SK-N-SH (cell line): ENCODE measurements around the gene PTAFR. TPM values are rescaled to one million over a fixed set of nuclear protein-coding genes. Genes with fewer than 3 reads are reported as not detected.

Experiments used
- CTCF ChIA-PET: fragments of 300-600, 350-600 bp; formaldehyde crosslinking; extraction: SDS; loops from one replicate; lab custom pipeline; 2021; lab: Yijun Ruan, JAX
- POLR2A ChIA-PET: fragments of 350-600 bp; sonication (Branson Sonifier 250); formaldehyde crosslinking; extraction: SDS; loops from one replicate; lab custom pipeline; 2020; ENCODE audit warnings: antibody characterized with exemption, inconsistent platforms; lab: Yijun Ruan, JAX
- DNase-seq: peaks from one replicate; pipeline ENCODE4 v3.0.0; 2012
- H2AFZ ChIP-seq: fragments of 200-600 bp; sonication (generic); 2 replicates; pipeline ENCODE4 v1.8.1; 2016; ENCODE audit warnings: antibody characterized with exemption, mild to moderate bottlenecking, low read depth
- H3F3A ChIP-seq: fragments of 200-600 bp; sonication (generic); replicated peaks from 2 replicates; pipeline ENCODE3; 2016; ENCODE audit warnings: antibody characterized with exemption, mild to moderate bottlenecking; ENCODE audit not compliant: insufficient read depth
- H3K27ac ChIP-seq, 2 experiments: fragments of 200-500 bp in 1 of 2; fragments of 200-600 bp in 1 of 2; sonication (Bioruptor generic) in 1 of 2; sonication (generic), shearing (Covaris generic) in 1 of 2; 2 replicates each; pipeline versions ENCODE4 v1.5.1 to v1.6.1; 2014 to 2016; ENCODE audit warnings: low read depth in 2 of 2, inconsistent platforms in 1 of 2, low read length in 1 of 2, mild to moderate bottlenecking in 1 of 2, mixed read lengths in 1 of 2
- H3K27me3 ChIP-seq: fragments of 200-600 bp; sonication (generic), shearing (Covaris generic); 2 replicates; pipeline ENCODE4 v1.6.1; 2016; ENCODE audit warnings: mixed run types; ENCODE audit not compliant: insufficient read depth
- H3K36me3 ChIP-seq, 2 experiments: fragments of 200-500 bp in 1 of 2; fragments of 200-600 bp in 1 of 2; sonication (Bioruptor generic) in 1 of 2; sonication (generic) in 1 of 2; replicated peaks in 1 of 2; 2 replicates each; pipeline versions ENCODE3 to v1.5.1; 2014 to 2016; ENCODE audit warnings: low read length in 1 of 2, mild to moderate bottlenecking in 1 of 2; ENCODE audit not compliant: insufficient read depth in 2 of 2, control insufficient read depth in 1 of 2
- H3K4me1 ChIP-seq, 2 experiments: fragments of 200-500 bp in 1 of 2; fragments of 200-600 bp in 1 of 2; sonication (Bioruptor generic) in 1 of 2; sonication (generic), shearing (Covaris generic) in 1 of 2; 2 replicates each; pipeline versions ENCODE4 v1.5.1 to v1.6.1; 2014 to 2016; ENCODE audit warnings: low read depth in 1 of 2, low read length in 1 of 2, mixed run types in 1 of 2; ENCODE audit not compliant: insufficient read depth in 2 of 2, control insufficient read depth in 1 of 2
- H3K4me2 ChIP-seq: fragments of 200-600 bp; sonication (generic), shearing (Covaris generic); 2 replicates; pipeline ENCODE4 v1.6.1; 2017; ENCODE audit warnings: mixed run types
- H3K4me3 ChIP-seq, 2 experiments: fragments of 200-500 bp in 1 of 2; fragments of 200-600 bp in 1 of 2; sonication (Bioruptor generic) in 1 of 2; sonication (generic), shearing (Covaris generic) in 1 of 2; 2 replicates each; pipeline versions ENCODE4 v1.5.1 to v1.8.1; 2014 to 2016; ENCODE audit warnings: low read depth in 2 of 2, inconsistent platforms in 1 of 2, low read length in 1 of 2, mild to moderate bottlenecking in 1 of 2, mixed read lengths in 1 of 2, moderate library complexity in 1 of 2
- H3K79me2 ChIP-seq: fragments of 200-600 bp; sonication (generic); 2 replicates; pipeline ENCODE4 v1.8.1; 2017; ENCODE audit warnings: mild to moderate bottlenecking; ENCODE audit not compliant: insufficient read depth
- H3K9ac ChIP-seq: fragments of 200-600 bp; sonication (generic); 2 replicates; pipeline ENCODE4 v1.6.1; 2017; ENCODE audit warnings: mixed run types
- H3K9me2 ChIP-seq: fragments of 200-600 bp; sonication (generic); 2 replicates; pipeline ENCODE4 v1.6.1; 2017; ENCODE audit warnings: mixed run types
- H3K9me3 ChIP-seq: fragments of 200-600 bp; sonication (generic); 2 replicates; pipeline ENCODE4 v1.6.1; 2017; ENCODE audit warnings: mixed run types, mild to moderate bottlenecking, moderate library complexity
- H4K20me1 ChIP-seq: fragments of 200-600 bp; sonication (generic); 2 replicates; pipeline ENCODE4 v1.6.1; 2017; ENCODE audit warnings: mild to moderate bottlenecking, mixed run types; ENCODE audit not compliant: insufficient read depth
- CHD2 ChIP-seq: fragments of 150-350 bp; IDR thresholded peaks from 2 replicates; pipeline ENCODE4 v1.6.1; 2018; ENCODE audit warnings: low read length; ENCODE audit not compliant: partially characterized antibody
- ELF1 ChIP-seq: IDR thresholded peaks from 2 replicates; pipeline ENCODE4 v1.4.0; 2012
- EP300 ChIP-seq, 2 experiments: IDR thresholded peaks; 2 replicates each; pipeline versions ENCODE4 v1.4.0 to v1.6.1; 2012; ENCODE audit warnings: borderline replicate concordance in 1 of 2, low read depth in 1 of 2, low read length in 1 of 2
- FOSL2 ChIP-seq: IDR thresholded peaks from 2 replicates; pipeline ENCODE4 v1.4.0; 2012; ENCODE audit warnings: low read depth, mild to moderate bottlenecking, moderate library complexity, borderline replicate concordance
- FOXJ3 ChIP-seq: sonication (generic); formaldehyde crosslinking; IDR thresholded peaks from 2 replicates; pipeline ENCODE4 v1.5.1; 2020; ENCODE audit warnings: mild to moderate bottlenecking, missing genetic modification reagents
- GABPA ChIP-seq: IDR thresholded peaks from 2 replicates; pipeline ENCODE4 v1.4.0; 2012; ENCODE audit warnings: low read depth, mild to moderate bottlenecking
- GATA2 ChIP-seq: sonication (generic); formaldehyde crosslinking; IDR thresholded peaks from 2 replicates; pipeline ENCODE4 v1.5.0; 2020; ENCODE audit warnings: mild to moderate bottlenecking, missing genetic modification reagents
- JUND ChIP-seq: IDR thresholded peaks from 2 replicates; pipeline ENCODE4 v1.4.0; 2012
- MEF2A ChIP-seq: IDR thresholded peaks from 2 replicates; pipeline ENCODE4 v1.4.0; 2012; ENCODE audit warnings: low read depth, borderline replicate concordance
- MXI1 ChIP-seq: IDR thresholded peaks from 2 replicates; pipeline ENCODE4 v1.6.1; 2012; ENCODE audit warnings: mild to moderate bottlenecking, low read depth, low read length, improper control_type of control experiment
- RAD21 ChIP-seq: IDR thresholded peaks from 2 replicates; pipeline ENCODE4 v1.6.1; 2012; ENCODE audit warnings: mild to moderate bottlenecking, low read length
- SMC3 ChIP-seq: IDR thresholded peaks from 2 replicates; pipeline ENCODE4 v1.6.1; 2012; ENCODE audit warnings: low read depth, low read length, improper control_type of control experiment
- TAF1 ChIP-seq: IDR thresholded peaks from 2 replicates; pipeline ENCODE4 v1.6.1; 2012; ENCODE audit warnings: low read depth, mild to moderate bottlenecking, low read length, moderate library complexity, borderline replicate concordance
- TCF12 ChIP-seq: IDR thresholded peaks from 2 replicates; pipeline ENCODE4 v1.4.0; 2012
- TEAD4 ChIP-seq: IDR thresholded peaks from 2 replicates; pipeline ENCODE4 v1.4.0; 2012; ENCODE audit warnings: mild to moderate bottlenecking, borderline replicate concordance; ENCODE audit not compliant: insufficient read depth
- WGBS: methylation state at CpG from one replicate; pipeline ENCODE4 v1.1.6; 2017; ENCODE audit warnings: low lambda C conversion rate; 5-methylcytosine and 5-hydroxymethylcytosine counted together
- polyA plus RNA-seq, 3 experiments: library from polyadenylated mRNA; depleted of rRNA; stranded (reverse); fragments of >200 nt; gene quantifications; 2 replicates each; pipeline ENCODE4 v1.2.3, GENCODE V29; 2012
- TF ChIP-seq, protein P1 (sequence below): IDR thresholded peaks from 2 replicates; pipeline ENCODE4 v1.4.0; 2012; ENCODE audit warnings: low read depth, borderline replicate concordance
- TF ChIP-seq, protein P2 (sequence below): fragments of 150-350 bp; IDR thresholded peaks from 2 replicates; pipeline ENCODE4 v1.6.1; 2017; ENCODE audit warnings: antibody characterized with exemption, low read length, low read depth, borderline replicate concordance
- TF ChIP-seq, protein P3 (sequence below): IDR thresholded peaks from 2 replicates; pipeline ENCODE4 v1.6.1; 2012; ENCODE audit warnings: mild to moderate bottlenecking, low read depth, low read length, moderate library complexity
- TF ChIP-seq, protein P4 (sequence below): fragments of 200-600 bp; sonication (generic); IDR thresholded peaks from 2 replicates; pipeline ENCODE4 v1.6.1; 2017; ENCODE audit warnings: antibody characterized with exemption, mild to moderate bottlenecking, moderate library complexity
- TF ChIP-seq, protein P5 (sequence below): IDR thresholded peaks from 2 replicates; pipeline ENCODE4; 2012

The PTAFR gene
- polyA plus RNA-seq, 1 of the 3 experiments (the other 2 are of a cell fraction), result 0.05 TPM

DNA sequence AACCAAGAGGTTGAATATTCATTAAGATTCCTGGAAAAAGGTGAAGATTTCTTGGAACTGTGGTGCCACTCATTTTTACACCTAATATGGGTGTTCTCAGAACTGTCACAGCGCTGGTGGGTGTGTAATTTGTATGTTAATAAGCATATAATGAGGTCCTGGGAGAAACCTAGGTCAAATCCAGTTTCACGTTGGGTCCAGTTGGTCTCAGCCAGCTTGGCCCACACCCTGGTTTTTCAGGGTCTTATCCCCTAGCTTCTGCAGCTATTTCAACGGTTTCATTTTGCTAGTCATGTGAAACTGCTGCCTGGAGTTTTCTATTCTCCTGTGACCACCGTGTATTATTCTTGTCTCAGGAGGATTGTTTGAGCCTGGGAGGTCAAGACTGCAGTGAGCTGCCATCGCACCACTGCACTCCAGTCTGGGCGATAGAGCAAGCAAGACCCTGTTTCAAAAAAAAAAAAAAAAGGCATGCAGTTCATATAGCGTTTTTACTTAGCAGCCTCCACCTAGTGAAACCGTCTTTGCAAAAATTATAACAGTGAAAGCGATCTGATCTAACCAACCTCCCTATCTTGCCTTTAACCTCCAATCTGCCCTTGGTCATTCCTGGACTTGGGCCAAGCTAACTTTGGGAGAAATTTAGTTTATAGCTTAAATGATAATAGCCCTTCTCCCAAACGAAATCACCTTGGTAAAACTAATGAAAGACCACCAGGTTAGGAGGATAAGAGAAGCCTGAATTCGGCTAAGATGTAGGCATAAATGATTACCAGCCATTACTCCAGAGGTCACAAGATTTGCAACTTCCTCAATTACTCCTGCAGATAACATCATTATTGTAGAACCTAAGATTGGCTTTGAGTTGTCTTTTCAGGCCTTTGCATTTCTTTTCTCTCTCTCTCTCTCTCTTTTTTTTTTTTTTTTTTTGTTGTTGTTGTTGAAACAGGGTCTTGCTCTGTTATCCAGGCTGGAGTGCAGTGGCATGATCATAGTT is 44.0 kb downstream of the PTAFR start (continued):
- TF ChIP-seq ELF1 (no peak), TCF12 (no peak), FOXJ3 (CRISPR knock-in tag) (no peak), RAD21 (no peak), MXI1 (no peak)
- TF ChIP-seq, all 33 proteins: peak for 0

DNA sequence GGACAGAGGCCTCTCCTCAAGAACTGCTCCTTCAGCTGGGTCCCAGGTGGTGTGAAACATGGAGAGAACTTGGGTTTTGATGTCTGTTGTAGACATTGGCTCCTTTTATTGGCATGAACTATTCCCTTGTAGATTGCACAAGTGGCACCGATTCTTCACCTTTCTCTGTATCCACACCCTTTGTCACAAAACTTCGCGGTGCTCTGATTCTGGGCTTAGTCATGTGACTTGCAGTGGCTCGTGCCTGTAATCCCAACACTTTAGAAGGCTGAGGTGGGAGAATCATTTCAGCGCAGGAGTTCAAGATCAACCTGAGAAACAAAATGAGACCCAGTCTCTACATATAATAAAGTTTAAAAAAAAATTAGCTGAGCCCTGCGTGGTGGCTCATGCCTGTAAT is 45.6 kb downstream of the PTAFR start:
- Histone ChIP-seq H3K27ac (no peak overlapping the region), H3K4me2 (no peak overlapping the region), H3K27me3 (no peaks in the 10 kb centered on the region; the same call in 1 of the 2 replicates), H2AFZ (no peak overlapping the region), H3K9me2 (no peaks in the 10 kb centered on the region), H3K9ac (no peak overlapping the region), H3K79me2 (no peaks in the 10 kb centered on the region), H3K36me3 (no peaks in the 10 kb centered on the region), H3K4me1 (no peaks in the 10 kb centered on the region), H3F3A (no peaks in the 10 kb centered on the region), H3K9me3 (no peaks in the 10 kb centered on the region), H4K20me1 (no peaks in the 10 kb centered on the region), H3K4me3 (no peak overlapping the region)
- 83% methylated on average over 6 of the region's 6 CpGs for WGBS
- CTCF ChIA-PET, result no interaction called here
- TF ChIP-seq FOSL2, result no peak
- TF ChIP-seq GATA2, result no peak
- TF ChIP-seq, protein P1, sequence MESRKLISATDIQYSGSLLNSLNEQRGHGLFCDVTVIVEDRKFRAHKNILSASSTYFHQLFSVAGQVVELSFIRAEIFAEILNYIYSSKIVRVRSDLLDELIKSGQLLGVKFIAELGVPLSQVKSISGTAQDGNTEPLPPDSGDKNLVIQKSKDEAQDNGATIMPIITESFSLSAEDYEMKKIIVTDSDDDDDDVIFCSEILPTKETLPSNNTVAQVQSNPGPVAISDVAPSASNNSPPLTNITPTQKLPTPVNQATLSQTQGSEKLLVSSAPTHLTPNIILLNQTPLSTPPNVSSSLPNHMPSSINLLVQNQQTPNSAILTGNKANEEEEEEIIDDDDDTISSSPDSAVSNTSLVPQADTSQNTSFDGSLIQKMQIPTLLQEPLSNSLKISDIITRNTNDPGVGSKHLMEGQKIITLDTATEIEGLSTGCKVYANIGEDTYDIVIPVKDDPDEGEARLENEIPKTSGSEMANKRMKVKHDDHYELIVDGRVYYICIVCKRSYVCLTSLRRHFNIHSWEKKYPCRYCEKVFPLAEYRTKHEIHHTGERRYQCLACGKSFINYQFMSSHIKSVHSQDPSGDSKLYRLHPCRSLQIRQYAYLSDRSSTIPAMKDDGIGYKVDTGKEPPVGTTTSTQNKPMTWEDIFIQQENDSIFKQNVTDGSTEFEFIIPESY, result no peak
- TF ChIP-seq, protein P2, sequence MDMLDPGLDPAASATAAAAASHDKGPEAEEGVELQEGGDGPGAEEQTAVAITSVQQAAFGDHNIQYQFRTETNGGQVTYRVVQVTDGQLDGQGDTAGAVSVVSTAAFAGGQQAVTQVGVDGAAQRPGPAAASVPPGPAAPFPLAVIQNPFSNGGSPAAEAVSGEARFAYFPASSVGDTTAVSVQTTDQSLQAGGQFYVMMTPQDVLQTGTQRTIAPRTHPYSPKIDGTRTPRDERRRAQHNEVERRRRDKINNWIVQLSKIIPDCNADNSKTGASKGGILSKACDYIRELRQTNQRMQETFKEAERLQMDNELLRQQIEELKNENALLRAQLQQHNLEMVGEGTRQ, result no peak
- TF ChIP-seq CHD2, result no peak
- TF ChIP-seq TAF1, result no peak
- TF ChIP-seq, protein P3, sequence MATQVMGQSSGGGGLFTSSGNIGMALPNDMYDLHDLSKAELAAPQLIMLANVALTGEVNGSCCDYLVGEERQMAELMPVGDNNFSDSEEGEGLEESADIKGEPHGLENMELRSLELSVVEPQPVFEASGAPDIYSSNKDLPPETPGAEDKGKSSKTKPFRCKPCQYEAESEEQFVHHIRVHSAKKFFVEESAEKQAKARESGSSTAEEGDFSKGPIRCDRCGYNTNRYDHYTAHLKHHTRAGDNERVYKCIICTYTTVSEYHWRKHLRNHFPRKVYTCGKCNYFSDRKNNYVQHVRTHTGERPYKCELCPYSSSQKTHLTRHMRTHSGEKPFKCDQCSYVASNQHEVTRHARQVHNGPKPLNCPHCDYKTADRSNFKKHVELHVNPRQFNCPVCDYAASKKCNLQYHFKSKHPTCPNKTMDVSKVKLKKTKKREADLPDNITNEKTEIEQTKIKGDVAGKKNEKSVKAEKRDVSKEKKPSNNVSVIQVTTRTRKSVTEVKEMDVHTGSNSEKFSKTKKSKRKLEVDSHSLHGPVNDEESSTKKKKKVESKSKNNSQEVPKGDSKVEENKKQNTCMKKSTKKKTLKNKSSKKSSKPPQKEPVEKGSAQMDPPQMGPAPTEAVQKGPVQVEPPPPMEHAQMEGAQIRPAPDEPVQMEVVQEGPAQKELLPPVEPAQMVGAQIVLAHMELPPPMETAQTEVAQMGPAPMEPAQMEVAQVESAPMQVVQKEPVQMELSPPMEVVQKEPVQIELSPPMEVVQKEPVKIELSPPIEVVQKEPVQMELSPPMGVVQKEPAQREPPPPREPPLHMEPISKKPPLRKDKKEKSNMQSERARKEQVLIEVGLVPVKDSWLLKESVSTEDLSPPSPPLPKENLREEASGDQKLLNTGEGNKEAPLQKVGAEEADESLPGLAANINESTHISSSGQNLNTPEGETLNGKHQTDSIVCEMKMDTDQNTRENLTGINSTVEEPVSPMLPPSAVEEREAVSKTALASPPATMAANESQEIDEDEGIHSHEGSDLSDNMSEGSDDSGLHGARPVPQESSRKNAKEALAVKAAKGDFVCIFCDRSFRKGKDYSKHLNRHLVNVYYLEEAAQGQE, result no peak
- TF ChIP-seq MEF2A, result no peak
- TF ChIP-seq SMC3, result no peak
- no peak for TF ChIP-seq TEAD4
- no peak for TF ChIP-seq GABPA
- TF ChIP-seq, protein P4, sequence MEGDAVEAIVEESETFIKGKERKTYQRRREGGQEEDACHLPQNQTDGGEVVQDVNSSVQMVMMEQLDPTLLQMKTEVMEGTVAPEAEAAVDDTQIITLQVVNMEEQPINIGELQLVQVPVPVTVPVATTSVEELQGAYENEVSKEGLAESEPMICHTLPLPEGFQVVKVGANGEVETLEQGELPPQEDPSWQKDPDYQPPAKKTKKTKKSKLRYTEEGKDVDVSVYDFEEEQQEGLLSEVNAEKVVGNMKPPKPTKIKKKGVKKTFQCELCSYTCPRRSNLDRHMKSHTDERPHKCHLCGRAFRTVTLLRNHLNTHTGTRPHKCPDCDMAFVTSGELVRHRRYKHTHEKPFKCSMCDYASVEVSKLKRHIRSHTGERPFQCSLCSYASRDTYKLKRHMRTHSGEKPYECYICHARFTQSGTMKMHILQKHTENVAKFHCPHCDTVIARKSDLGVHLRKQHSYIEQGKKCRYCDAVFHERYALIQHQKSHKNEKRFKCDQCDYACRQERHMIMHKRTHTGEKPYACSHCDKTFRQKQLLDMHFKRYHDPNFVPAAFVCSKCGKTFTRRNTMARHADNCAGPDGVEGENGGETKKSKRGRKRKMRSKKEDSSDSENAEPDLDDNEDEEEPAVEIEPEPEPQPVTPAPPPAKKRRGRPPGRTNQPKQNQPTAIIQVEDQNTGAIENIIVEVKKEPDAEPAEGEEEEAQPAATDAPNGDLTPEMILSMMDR, result no peak
- TF ChIP-seq JUND, result no peak
- TF ChIP-seq EP300 (IDR thresholded peaks at IDR 0.05; ENCODE audit: borderline replicate concordance in 1 of 2, low read depth in 1 of 2, low read length in 1 of 2), result no peak
- TF ChIP-seq FOXJ3 (CRISPR knock-in tag), result no peak
- TF ChIP-seq ELF1, result no peak
- no peak for TF ChIP-seq MXI1
- TF ChIP-seq TCF12, result no peak
- TF ChIP-seq, protein P5, sequence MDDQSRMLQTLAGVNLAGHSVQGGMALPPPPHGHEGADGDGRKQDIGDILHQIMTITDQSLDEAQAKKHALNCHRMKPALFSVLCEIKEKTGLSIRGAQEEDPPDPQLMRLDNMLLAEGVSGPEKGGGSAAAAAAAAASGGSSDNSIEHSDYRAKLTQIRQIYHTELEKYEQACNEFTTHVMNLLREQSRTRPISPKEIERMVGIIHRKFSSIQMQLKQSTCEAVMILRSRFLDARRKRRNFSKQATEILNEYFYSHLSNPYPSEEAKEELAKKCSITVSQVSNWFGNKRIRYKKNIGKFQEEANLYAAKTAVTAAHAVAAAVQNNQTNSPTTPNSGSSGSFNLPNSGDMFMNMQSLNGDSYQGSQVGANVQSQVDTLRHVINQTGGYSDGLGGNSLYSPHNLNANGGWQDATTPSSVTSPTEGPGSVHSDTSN, result no peak
- POLR2A ChIA-PET, result no interaction called here
- no peak for DNase-seq
